Neural cell (in vitro differentiated cells): Measurements from ENCODE around the gene SRP14. TPM values are rescaled to one million over a fixed set of nuclear protein-coding genes. Genes with fewer than 3 reads are reported as not detected.
"Not testable (repeated sequence)": the region's sequence is repeated elsewhere in the genome, so short reads cannot be mapped to it uniquely, and the experiment has no call there.

Source experiments
- H2AFZ ChIP-seq: fragments of 200-600, 300-800 bp; sonication (generic), shearing (Covaris generic); 2 replicates; pipeline ENCODE4 v1.6.0; 2014; ENCODE audit warnings: low read depth, mild to moderate bottlenecking, antibody characterized with exemption, low read length, moderate library complexity
- H3F3A ChIP-seq: fragments of 200-600 bp; shearing (Covaris generic); 2 replicates; pipeline ENCODE4 v1.6.1; 2016; ENCODE audit warnings: mild to moderate bottlenecking, moderate library complexity, mixed read lengths, antibody characterized with exemption, low read length; ENCODE audit not compliant: insufficient read depth, poor library complexity, severe bottlenecking
- H3K27ac ChIP-seq: fragments of 200-600, 300-800 bp; sonication (generic), shearing (Covaris generic); 2 replicates; pipeline ENCODE4 v1.5.1; 2014; ENCODE audit warnings: mild to moderate bottlenecking, low read length, moderate library complexity
- H3K27me3 ChIP-seq: fragments of 300-800, 200-600 bp; sonication (generic), shearing (Covaris generic); 2 replicates; pipeline ENCODE4 v1.6.0; 2014; ENCODE audit warnings: mild to moderate bottlenecking, low read depth, low read length, moderate library complexity; ENCODE audit not compliant: insufficient read depth
- H3K36me3 ChIP-seq: fragments of 300-800, 200-600 bp; sonication (generic), shearing (Covaris generic); 2 replicates; pipeline ENCODE4 v1.5.1; 2014; ENCODE audit warnings: mild to moderate bottlenecking, antibody characterized with exemption, low read length, moderate library complexity; ENCODE audit not compliant: insufficient read depth
- H3K4me2 ChIP-seq: fragments of 300-800, 200-600 bp; sonication (generic), shearing (Covaris generic); 2 replicates; pipeline ENCODE4 v1.6.0; 2014; ENCODE audit warnings: mild to moderate bottlenecking, low read length
- H3K4me3 ChIP-seq: fragments of 300-800, 200-600 bp; sonication (generic), shearing (Covaris generic); 2 replicates; pipeline ENCODE4 v1.5.1; 2014; ENCODE audit warnings: mild to moderate bottlenecking, low read length, moderate library complexity
- H3K79me2 ChIP-seq: fragments of 200-600 bp; shearing (Covaris generic); replicated peaks from 2 replicates; pipeline ENCODE4 v1.6.0; 2014; ENCODE audit warnings: mild to moderate bottlenecking, low read length, moderate library complexity; ENCODE audit not compliant: insufficient read depth
- H3K9ac ChIP-seq: fragments of 300-800, 200-600 bp; sonication (generic), shearing (Covaris generic); 2 replicates; pipeline ENCODE4 v1.6.1; 2016; ENCODE audit warnings: mild to moderate bottlenecking, low read length, mixed read lengths
- H3K9me2 ChIP-seq: fragments of 200-600 bp; shearing (Covaris generic); 2 replicates; pipeline ENCODE4 v1.6.1; 2016; ENCODE audit warnings: mild to moderate bottlenecking, low read length, mixed read lengths; ENCODE audit not compliant: insufficient read depth
- H3K9me3 ChIP-seq: fragments of 200-600, 300-800 bp; sonication (generic), shearing (Covaris generic); 2 replicates; pipeline ENCODE4 v1.6.1; 2016; ENCODE audit warnings: mild to moderate bottlenecking, mixed run types, low read length, moderate library complexity, mixed read lengths
- H4K20me1 ChIP-seq: fragments of 200-600 bp; shearing (Covaris generic); 2 replicates; pipeline ENCODE4 v1.6.1; 2016; ENCODE audit warnings: mild to moderate bottlenecking, mixed run types; ENCODE audit not compliant: insufficient read depth
- CTCF ChIP-seq: fragments of 450-650 bp; IDR thresholded peaks from 2 replicates; pipeline ENCODE4 v1.5.1; 2014; ENCODE audit warnings: antibody characterized with exemption, mild to moderate bottlenecking, moderate library complexity; ENCODE audit not compliant: poor library complexity, severe bottlenecking
- EP300 ChIP-seq: fragments of 450-650 bp; conservative IDR thresholded peaks from 2 replicates; pipeline ENCODE4 v1.6.1; 2014; ENCODE audit warnings: antibody characterized with exemption, mild to moderate bottlenecking, moderate library complexity; ENCODE audit not compliant: poor library complexity, severe bottlenecking
- EZH2 ChIP-seq: fragments of 200-600, 300-800 bp; shearing (Covaris generic), sonication (generic); IDR thresholded peaks from 2 replicates; pipeline ENCODE4 v1.6.1; 2014; ENCODE audit warnings: antibody characterized with exemption, low read length, borderline replicate concordance, mild to moderate bottlenecking; ENCODE audit not compliant: insufficient read depth, poor library complexity, severe bottlenecking
- MXI1 ChIP-seq: fragments of 450-650 bp; conservative IDR thresholded peaks from 2 replicates; pipeline ENCODE4 v1.6.1; 2014; ENCODE audit warnings: antibody characterized with exemption, mild to moderate bottlenecking; ENCODE audit not compliant: poor library complexity, severe bottlenecking
- POLR2AphosphoS5 ChIP-seq: IDR thresholded peaks from 2 replicates; pipeline ENCODE4 v1.6.1; 2012
- RAD21 ChIP-seq: fragments of 450-650 bp; conservative IDR thresholded peaks from 2 replicates; pipeline ENCODE4 v1.6.1; 2014; ENCODE audit warnings: antibody characterized with exemption, mild to moderate bottlenecking, moderate library complexity
- REST ChIP-seq: IDR thresholded peaks from 2 replicates; pipeline ENCODE4 v1.6.1; 2012; ENCODE audit warnings: borderline replicate concordance
- SMC3 ChIP-seq: fragments of 450-650 bp; conservative IDR thresholded peaks from 2 replicates; pipeline ENCODE4 v1.6.1; 2014; ENCODE audit warnings: antibody characterized with exemption, mild to moderate bottlenecking, moderate library complexity; ENCODE audit not compliant: poor library complexity
- TAF1 ChIP-seq: IDR thresholded peaks from 2 replicates; pipeline ENCODE4 v1.6.1; 2012; ENCODE audit warnings: low read depth
- polyA plus RNA-seq: library from polyadenylated mRNA; depleted of rRNA; stranded (reverse); fragments of >200 nt; gene quantifications from 2 replicates; pipeline ENCODE4 v1.2.3, GENCODE V29; 2014

The SRP14 gene
- polyA plus RNA-seq, 1 donor from 2014 or later: 490 TPM

- H3K79me2 ChIP-seq: no peaks in the 10 kb centered on the region
- no peaks in the 10 kb centered on the region for H3F3A ChIP-seq
- no peaks in the 10 kb centered on the region for H4K20me1 ChIP-seq
- H3K36me3 ChIP-seq: no peaks in the 10 kb centered on the region
- no peak for TF ChIP-seq MXI1
- no peak for TF ChIP-seq REST
- no peak overlapping the region for H3K9ac ChIP-seq
- H3K9me3 ChIP-seq: no peaks in the 10 kb centered on the region
- no peaks in the 10 kb centered on the region for H3K27me3 ChIP-seq
- H3K9me2 ChIP-seq: no peaks in the 10 kb centered on the region
- no peak overlapping the region for H3K4me2 ChIP-seq
- H2AFZ ChIP-seq: no peak overlapping the region
- no peak overlapping the region for H3K4me3 ChIP-seq
- no peak overlapping the region for H3K27ac ChIP-seq
These were observed 42.0 kb downstream of the SRP14 start for GRCh38 chr15:39997031-39997430.

GRCh38 chr15:39996228-39996627 is 42.8 kb downstream of the SRP14 start:
- not testable (repeated sequence) for H3K9me2 ChIP-seq, H3K4me2 ChIP-seq, H3K4me3 ChIP-seq, H3K9ac ChIP-seq, H3K79me2 ChIP-seq, H3K27ac ChIP-seq, H3K9me3 ChIP-seq, H4K20me1 ChIP-seq, H3F3A ChIP-seq, H3K27me3 ChIP-seq, H2AFZ ChIP-seq, H3K36me3 ChIP-seq

GRCh38 chr15:39992953-39993352 is 46.0 kb downstream of the SRP14 start:
- not testable (repeated sequence) for H3K27me3 ChIP-seq, H3K27ac ChIP-seq, H2AFZ ChIP-seq, H3K9me3 ChIP-seq, H4K20me1 ChIP-seq, H3K36me3 ChIP-seq, H3K79me2 ChIP-seq, H3K4me2 ChIP-seq, H3K9me2 ChIP-seq, H3K9ac ChIP-seq, H3F3A ChIP-seq, H3K4me3 ChIP-seq

- no peak overlapping the region for H3K27ac ChIP-seq
- H3F3A ChIP-seq: no peaks in the 10 kb centered on the region
- H2AFZ ChIP-seq: no peak overlapping the region
- H3K36me3 ChIP-seq: no peaks in the 10 kb centered on the region
- TF ChIP-seq MXI1 (no peak), SMC3 (no peak), CTCF (no peak), POLR2AphosphoS5 (no peak), TAF1 (no peak), RAD21 (no peak), EP300 (no peak), REST (no peak), EZH2 (no peak)
- H3K9me3 ChIP-seq: no peaks in the 10 kb centered on the region
- no peaks in the 10 kb centered on the region for H4K20me1 ChIP-seq
- no peaks in the 10 kb centered on the region for H3K79me2 ChIP-seq
- H3K9me2 ChIP-seq: no peaks in the 10 kb centered on the region
- H3K9ac ChIP-seq: no peak overlapping the region
- H3K4me3 ChIP-seq: no peak overlapping the region
- no peak overlapping the region for H3K4me2 ChIP-seq
- no peaks in the 10 kb centered on the region for H3K27me3 ChIP-seq
These were observed 48.3 kb downstream of the SRP14 start for GRCh38 chr15:39990706-39991105.
